ENCODE results near the gene STAT1. TPM values are rescaled to one million over a fixed set of nuclear protein-coding genes. Genes with fewer than 3 reads are reported as not detected.

The STAT1 gene
- polyA plus RNA-seq, 1 donor from 2014 or later, result 4.9 TPM

GRCh38 chr2:190973262-190973661 is 40.7 kb downstream of the STAT1 start:
- no peak for TF ChIP-seq EP300 (conservative IDR thresholded peaks at IDR 0.05; ENCODE audit: poor library complexity, severe bottlenecking)
- no peak for TF ChIP-seq POLR2AphosphoS5 (IDR thresholded peaks at IDR 0.05)
- TF ChIP-seq RAD21 (conservative IDR thresholded peaks at IDR 0.05), result no peak
- TF ChIP-seq EZH2 (IDR thresholded peaks at IDR 0.05; ENCODE audit: borderline replicate concordance, insufficient read depth, low read length, poor library complexity, severe bottlenecking), result no peak
- TF ChIP-seq TAF1 (IDR thresholded peaks at IDR 0.05; ENCODE audit: low read depth), result no peak
- TF ChIP-seq MXI1 (conservative IDR thresholded peaks at IDR 0.05; ENCODE audit: poor library complexity, severe bottlenecking), result no peak
- TF ChIP-seq REST (IDR thresholded peaks at IDR 0.05; ENCODE audit: borderline replicate concordance), result no peak
- TF ChIP-seq CTCF (IDR thresholded peaks at IDR 0.05; ENCODE audit: poor library complexity, severe bottlenecking), result no peak
- TF ChIP-seq SMC3 (conservative IDR thresholded peaks at IDR 0.05; ENCODE audit: poor library complexity), result no peak
- no peaks in the 10 kb centered on the region for H3K9me2 ChIP-seq (ENCODE audit: insufficient read depth, low read length)
- H3K9ac ChIP-seq (ENCODE audit: low read length), result no peak overlapping the region

DNA sequence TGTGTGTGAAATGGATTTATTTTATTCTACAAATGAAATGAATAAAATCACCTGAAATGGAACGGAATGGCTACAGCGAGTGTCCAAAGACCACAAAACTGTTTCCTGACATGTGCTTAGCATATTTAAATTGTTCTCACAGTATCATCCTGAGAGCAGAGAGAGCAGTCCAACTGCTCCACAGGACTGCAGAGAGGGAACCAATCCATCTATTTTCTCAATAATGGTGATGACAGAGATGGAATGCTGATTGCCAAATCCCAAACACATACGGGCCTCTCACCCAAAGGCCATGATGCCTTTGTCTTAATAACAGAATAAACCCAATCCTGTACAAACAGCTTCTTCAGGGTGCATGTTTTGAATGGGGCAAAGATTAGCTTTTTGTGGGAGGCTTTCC is 41.1 kb downstream of the STAT1 start:
- no peaks in the 10 kb centered on the region for H3K27me3 ChIP-seq (ENCODE audit: insufficient read depth, low read depth, low read length)
- no peak overlapping the region for H3K27ac ChIP-seq (ENCODE audit: low read length)
- no peak for TF ChIP-seq MXI1 (conservative IDR thresholded peaks at IDR 0.05; ENCODE audit: poor library complexity, severe bottlenecking)
- TF ChIP-seq RAD21 (conservative IDR thresholded peaks at IDR 0.05), result no peak
- TF ChIP-seq CTCF (IDR thresholded peaks at IDR 0.05; ENCODE audit: poor library complexity, severe bottlenecking), result no peak
- no peak for TF ChIP-seq REST (IDR thresholded peaks at IDR 0.05; ENCODE audit: borderline replicate concordance)

More at GRCh38 chr2:190973262-190973661, 40.7 kb downstream of the STAT1 start:
- Histone ChIP-seq H3F3A (ENCODE audit: insufficient read depth, low read length, poor library complexity, severe bottlenecking) (no peaks in the 10 kb centered on the region), H2AFZ (ENCODE audit: low read depth, low read length) (no peak overlapping the region), H3K36me3 (ENCODE audit: insufficient read depth, low read length) (peaks cover 1% of the 10 kb centered on the region), H3K27ac (ENCODE audit: low read length) (no peak overlapping the region), H3K4me2 (ENCODE audit: low read length) (no peak overlapping the region), H3K79me2 (replicated peaks; ENCODE audit: insufficient read depth, low read length) (no peaks in the 10 kb centered on the region), H3K27me3 (ENCODE audit: insufficient read depth, low read depth, low read length) (no peaks in the 10 kb centered on the region), H3K9me3 (ENCODE audit: low read length) (no peaks in the 10 kb centered on the region), H4K20me1 (ENCODE audit: insufficient read depth) (no peaks in the 10 kb centered on the region), H3K4me3 (ENCODE audit: low read length) (no peak overlapping the region)

More for the DNA sequence above, 41.1 kb downstream of the STAT1 start:
- H3K9me3 ChIP-seq (ENCODE audit: low read length), result no peaks in the 10 kb centered on the region
- H3K36me3 ChIP-seq (ENCODE audit: insufficient read depth, low read length), result no peaks in the 10 kb centered on the region
- no peak overlapping the region for H3K4me2 ChIP-seq (ENCODE audit: low read length)
- H3K79me2 ChIP-seq (replicated peaks; ENCODE audit: insufficient read depth, low read length), result no peaks in the 10 kb centered on the region
- H3K4me3 ChIP-seq (ENCODE audit: low read length), result no peak overlapping the region
- H3K9ac ChIP-seq (ENCODE audit: low read length), result no peak overlapping the region
- H3F3A ChIP-seq (ENCODE audit: insufficient read depth, low read length, poor library complexity, severe bottlenecking), result no peaks in the 10 kb centered on the region
- no peaks in the 10 kb centered on the region for H4K20me1 ChIP-seq (ENCODE audit: insufficient read depth)
- no peaks in the 10 kb centered on the region for H3K9me2 ChIP-seq (ENCODE audit: insufficient read depth, low read length)
- H2AFZ ChIP-seq (ENCODE audit: low read depth, low read length), result no peak overlapping the region

Measured in neural cell (in vitro differentiated cells).